Measurements from ENCODE around the gene DSE. TPM values are rescaled to one million over a fixed set of nuclear protein-coding genes. Genes with fewer than 3 reads are reported as not detected.

Gene DSE
- total RNA-seq, 2 donors from 2014 or later = 8.5 to 15.1 TPM

GRCh38 chr6:116436586-116436985 is 65.8 kb downstream of the DSE start:
- H3K4me3 Mint-ChIP-seq = no peak overlapping the region
- H3K4me1 Mint-ChIP-seq (ENCODE audit: low read depth) = no peaks in the 10 kb centered on the region
- no peaks in the 10 kb centered on the region for H3K36me3 Mint-ChIP-seq (ENCODE audit: insufficient read depth in 2 of 2)
- H3K9me3 Mint-ChIP-seq = no peaks in the 10 kb centered on the region
- DNase-seq (no peak), ATAC-seq (replicated peaks in 1 of 2) (no peak)
- H3K27ac Mint-ChIP-seq = no peak overlapping the region
- H3K27me3 Mint-ChIP-seq (ENCODE audit: low read depth) = no peaks in the 10 kb centered on the region

DNA sequence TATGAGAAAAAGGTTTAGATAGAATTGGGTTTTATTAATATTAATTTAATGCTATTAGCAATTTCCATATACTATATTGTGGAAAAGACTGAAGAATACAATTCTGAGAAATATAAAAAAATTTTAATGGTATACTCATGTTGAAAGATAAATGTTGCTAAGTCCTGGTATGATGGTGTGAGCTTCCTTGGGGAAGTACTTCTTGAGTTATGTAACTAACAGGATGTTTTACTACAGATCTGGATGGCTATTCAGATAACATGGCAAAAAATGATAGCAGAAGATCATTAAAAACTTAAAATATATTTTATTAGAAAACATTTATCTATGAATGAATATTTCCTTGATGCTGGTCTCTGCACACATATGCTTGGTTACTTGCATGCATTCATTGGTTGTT is 66.9 kb downstream of the DSE start:
- ATAC-seq (replicated peaks in 1 of 2) (no peak), DNase-seq (no peak)
- no peaks in the 10 kb centered on the region for H3K4me1 Mint-ChIP-seq (ENCODE audit: low read depth)
- peaks cover 8% of the 10 kb centered on the region for H3K27me3 Mint-ChIP-seq (ENCODE audit: low read depth)
- H3K4me3 Mint-ChIP-seq = no peak overlapping the region
- H3K9me3 Mint-ChIP-seq = no peaks in the 10 kb centered on the region
- H3K36me3 Mint-ChIP-seq (ENCODE audit: insufficient read depth in 2 of 2) = no peaks in the 10 kb centered on the region
- no peak overlapping the region for H3K27ac Mint-ChIP-seq

DNA sequence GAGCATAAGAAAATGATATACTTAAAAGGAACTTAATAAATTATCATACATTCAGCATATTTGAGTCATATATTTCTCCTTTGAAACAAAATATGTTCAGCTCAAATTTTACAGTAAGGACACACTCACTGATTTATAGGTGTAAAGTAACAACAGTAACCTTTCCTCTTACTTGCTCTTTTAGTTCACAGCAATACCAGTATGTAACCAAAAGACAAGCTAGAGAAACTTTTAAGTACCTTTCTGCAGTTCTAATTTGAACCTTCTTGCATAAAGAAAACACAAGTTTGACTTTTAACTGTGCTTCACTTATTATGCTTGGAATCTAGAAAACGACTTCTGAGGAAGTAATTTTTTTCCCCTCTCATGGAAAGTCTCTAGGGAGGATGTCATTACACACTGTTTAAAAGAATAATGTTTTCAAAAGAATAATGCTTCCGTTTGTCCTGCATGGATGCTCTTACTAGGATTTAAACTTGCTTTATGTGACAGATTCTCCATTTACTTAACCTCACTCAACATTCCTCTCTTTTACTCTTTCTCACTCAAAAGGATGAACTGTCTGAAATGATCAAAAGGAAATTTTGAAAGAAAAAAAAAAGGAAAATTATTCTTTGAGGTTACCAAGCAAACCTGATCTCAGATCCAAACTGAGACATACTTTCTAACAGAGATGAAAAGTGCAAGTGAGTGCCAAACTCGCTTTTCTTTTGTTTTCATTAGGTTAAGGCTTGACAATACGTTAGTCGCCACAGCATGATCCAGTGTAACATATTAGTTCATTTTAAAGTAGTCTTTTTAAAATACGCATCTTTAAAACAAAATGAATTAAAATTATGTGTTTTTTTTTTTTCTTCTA is 68.1 kb downstream of the DSE start:
- Mint-ChIP-seq H3K4me3 (no peak overlapping the region), H3K27ac (no peak overlapping the region), H3K36me3 (ENCODE audit: insufficient read depth in 2 of 2) (no peaks in the 10 kb centered on the region), H3K4me1 (ENCODE audit: low read depth) (no peaks in the 10 kb centered on the region), H3K9me3 (no peaks in the 10 kb centered on the region), H3K27me3 (ENCODE audit: low read depth) (peaks cover 8% of the 10 kb centered on the region)
- DNase-seq (no peak), ATAC-seq (replicated peaks in 1 of 2) (no peak)

DNA sequence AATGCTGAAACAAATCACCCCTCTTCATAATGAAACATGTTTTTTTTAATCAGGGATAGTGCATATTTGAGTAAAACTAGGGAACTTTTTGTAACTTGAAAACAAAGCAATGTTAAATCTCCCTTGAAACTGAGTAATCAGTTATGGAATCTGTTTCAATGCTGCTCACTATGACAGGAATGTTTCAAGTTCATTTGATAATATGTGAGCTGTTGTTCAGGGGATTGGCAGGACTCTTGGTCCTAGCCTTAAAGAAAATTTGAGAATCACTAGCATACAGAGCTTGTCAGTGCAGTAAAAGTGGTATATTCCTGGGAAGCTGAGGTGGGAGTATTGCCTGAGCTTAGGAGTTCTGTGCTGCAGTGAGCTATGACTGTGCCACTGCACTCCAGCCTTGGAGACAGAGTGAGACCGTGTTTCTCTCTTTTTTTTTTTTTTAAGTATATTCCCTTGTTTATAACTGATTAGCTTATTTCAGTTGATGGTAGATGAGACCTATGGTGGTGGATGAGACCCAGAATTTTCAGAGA is 68.8 kb downstream of the DSE start:
- DNase-seq (no peak), ATAC-seq (replicated peaks in 1 of 2) (peak in 1 of 2 donors; percentile 42)
- Mint-ChIP-seq H3K27me3 (ENCODE audit: low read depth) (peaks cover 8% of the 10 kb centered on the region), H3K4me3 (no peak overlapping the region), H3K4me1 (ENCODE audit: low read depth) (no peaks in the 10 kb centered on the region), H3K9me3 (no peaks in the 10 kb centered on the region), H3K27ac (no peak overlapping the region), H3K36me3 (ENCODE audit: insufficient read depth in 2 of 2) (no peaks in the 10 kb centered on the region)

GRCh38 chr6:116443105-116443504 is 72.4 kb downstream of the DSE start:
- Mint-ChIP-seq H3K27ac (no peak overlapping the region), H3K27me3 (ENCODE audit: low read depth) (peaks cover 14% of the 10 kb centered on the region), H3K9me3 (no peaks in the 10 kb centered on the region), H3K4me3 (no peak overlapping the region), H3K36me3 (ENCODE audit: insufficient read depth in 2 of 2) (no peaks in the 10 kb centered on the region), H3K4me1 (ENCODE audit: low read depth) (peaks cover 6% of the 10 kb centered on the region)
- no peak for DNase-seq
- ATAC-seq (replicated peaks in 1 of 2) = no peak

GRCh38 chr6:116444092-116444491 is 73.3 kb downstream of the DSE start:
- no peaks in the 10 kb centered on the region for H3K36me3 Mint-ChIP-seq (ENCODE audit: insufficient read depth in 2 of 2)
- no peaks in the 10 kb centered on the region for H3K9me3 Mint-ChIP-seq
- H3K4me1 Mint-ChIP-seq (ENCODE audit: low read depth) = peaks cover 6% of the 10 kb centered on the region
- no peak overlapping the region for H3K27ac Mint-ChIP-seq
- no peak overlapping the region for H3K4me3 Mint-ChIP-seq
- peaks cover 18% of the 10 kb centered on the region for H3K27me3 Mint-ChIP-seq (ENCODE audit: low read depth)
- ATAC-seq (replicated peaks in 1 of 2) (peak; percentile 53 to 59), DNase-seq (no peak)

- DNase-seq (no peak), ATAC-seq (replicated peaks in 1 of 2) (no peak)
- Mint-ChIP-seq H3K9me3 (no peaks in the 10 kb centered on the region), H3K36me3 (ENCODE audit: insufficient read depth in 2 of 2) (no peaks in the 10 kb centered on the region), H3K4me3 (no peak overlapping the region), H3K27me3 (ENCODE audit: low read depth) (peaks cover 22% of the 10 kb centered on the region), H3K27ac (no peak overlapping the region), H3K4me1 (ENCODE audit: low read depth) (peaks cover 6% of the 10 kb centered on the region)
Measured at GRCh38 chr6:116444575-116444974, 73.8 kb downstream of the DSE start.

- no peak for DNase-seq
- Mint-ChIP-seq H3K4me1 (ENCODE audit: low read depth) (peaks cover 9% of the 10 kb centered on the region), H3K36me3 (ENCODE audit: insufficient read depth in 2 of 2) (no peaks in the 10 kb centered on the region), H3K27me3 (ENCODE audit: low read depth) (peaks cover 28% of the 10 kb centered on the region), H3K27ac (no peak overlapping the region), H3K9me3 (no peaks in the 10 kb centered on the region), H3K4me3 (no peak overlapping the region)
- ATAC-seq (replicated peaks in 1 of 2) = no peak
Measured at GRCh38 chr6:116445102-116445501, 74.4 kb downstream of the DSE start.

DNA sequence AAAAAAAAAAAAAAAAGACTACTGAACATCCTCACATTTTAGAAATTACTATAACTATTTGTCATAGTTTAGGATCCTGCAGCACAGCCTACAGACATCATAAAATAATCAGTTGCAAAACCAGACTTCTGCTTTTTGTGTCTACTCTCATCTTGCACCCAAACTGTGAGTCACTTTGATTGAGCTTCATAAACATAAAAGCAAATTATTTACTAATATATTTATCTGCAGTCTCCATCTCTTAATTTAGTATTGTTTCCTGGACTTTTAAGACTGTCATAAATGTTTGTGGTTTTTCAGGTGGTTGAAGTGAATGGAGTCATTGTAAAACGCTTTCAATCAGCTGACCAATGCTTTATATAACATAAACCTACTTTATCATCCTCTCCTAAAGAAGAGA is 75.7 kb downstream of the DSE start:
- no peak overlapping the region for H3K27ac Mint-ChIP-seq
- H3K4me1 Mint-ChIP-seq (ENCODE audit: low read depth) = peaks cover 22% of the 10 kb centered on the region
- H3K27me3 Mint-ChIP-seq (ENCODE audit: low read depth) = peaks cover 31% of the 10 kb centered on the region
- no peaks in the 10 kb centered on the region for H3K36me3 Mint-ChIP-seq (ENCODE audit: insufficient read depth in 2 of 2)
- no peak overlapping the region for H3K4me3 Mint-ChIP-seq
- peak in 1 of 2 donors; percentile 5 for ATAC-seq (replicated peaks in 1 of 2)
- H3K9me3 Mint-ChIP-seq = no peaks in the 10 kb centered on the region
- DNase-seq = no peak

GRCh38 chr6:116447052-116447451 is 76.3 kb downstream of the DSE start:
- no peak overlapping the region for H3K4me3 Mint-ChIP-seq
- no peak overlapping the region for H3K27ac Mint-ChIP-seq
- H3K27me3 Mint-ChIP-seq (ENCODE audit: low read depth) = peaks cover 28% of the 10 kb centered on the region
- DNase-seq = no peak
- H3K9me3 Mint-ChIP-seq = no peaks in the 10 kb centered on the region
- no peak for ATAC-seq (replicated peaks in 1 of 2)
- peaks cover 24% of the 10 kb centered on the region for H3K4me1 Mint-ChIP-seq (ENCODE audit: low read depth)
- no peaks in the 10 kb centered on the region for H3K36me3 Mint-ChIP-seq (ENCODE audit: insufficient read depth in 2 of 2)

GRCh38 chr6:116447496-116448011 is 76.8 kb downstream of the DSE start:
- ATAC-seq (replicated peaks in 1 of 2) (peak; percentile 56 to 74), DNase-seq (no peak)
- Mint-ChIP-seq H3K36me3 (ENCODE audit: insufficient read depth in 2 of 2) (no peaks in the 10 kb centered on the region), H3K4me3 (peak overlapping the region in 1 of 2 donors; percentile 13), H3K4me1 (ENCODE audit: low read depth) (peaks cover 24% of the 10 kb centered on the region), H3K27me3 (ENCODE audit: low read depth) (peaks cover 23% of the 10 kb centered on the region), H3K9me3 (no peaks in the 10 kb centered on the region), H3K27ac (no peak overlapping the region)

DNA sequence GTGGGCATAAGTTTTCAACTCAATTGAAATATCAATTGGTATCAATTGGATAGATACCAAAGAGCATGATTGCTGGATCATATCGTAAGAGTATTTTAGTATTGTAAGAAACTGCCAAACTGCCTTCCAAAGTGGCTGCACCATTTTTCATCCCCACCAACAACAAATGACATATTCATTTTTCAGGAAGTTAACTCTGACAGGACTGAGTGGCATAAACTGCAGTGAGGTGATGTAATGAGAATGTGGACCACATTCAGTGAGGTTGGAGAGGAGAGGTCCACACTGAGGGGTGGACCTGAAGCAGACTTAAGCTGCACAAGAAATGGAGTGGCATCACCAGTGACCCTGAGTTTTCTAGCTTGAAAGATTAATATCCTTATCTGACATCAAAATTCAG is 78.8 kb downstream of the DSE start:
- no peaks in the 10 kb centered on the region for H3K36me3 Mint-ChIP-seq (ENCODE audit: insufficient read depth in 2 of 2)
- H3K9me3 Mint-ChIP-seq = no peaks in the 10 kb centered on the region
- no peak overlapping the region for H3K4me3 Mint-ChIP-seq
- H3K4me1 Mint-ChIP-seq (ENCODE audit: low read depth) = peaks cover 24% of the 10 kb centered on the region
- H3K27me3 Mint-ChIP-seq (ENCODE audit: low read depth) = peaks cover 36% of the 10 kb centered on the region
- ATAC-seq (replicated peaks in 1 of 2) (no peak), DNase-seq (no peak)
- H3K27ac Mint-ChIP-seq = no peak overlapping the region

DNA sequence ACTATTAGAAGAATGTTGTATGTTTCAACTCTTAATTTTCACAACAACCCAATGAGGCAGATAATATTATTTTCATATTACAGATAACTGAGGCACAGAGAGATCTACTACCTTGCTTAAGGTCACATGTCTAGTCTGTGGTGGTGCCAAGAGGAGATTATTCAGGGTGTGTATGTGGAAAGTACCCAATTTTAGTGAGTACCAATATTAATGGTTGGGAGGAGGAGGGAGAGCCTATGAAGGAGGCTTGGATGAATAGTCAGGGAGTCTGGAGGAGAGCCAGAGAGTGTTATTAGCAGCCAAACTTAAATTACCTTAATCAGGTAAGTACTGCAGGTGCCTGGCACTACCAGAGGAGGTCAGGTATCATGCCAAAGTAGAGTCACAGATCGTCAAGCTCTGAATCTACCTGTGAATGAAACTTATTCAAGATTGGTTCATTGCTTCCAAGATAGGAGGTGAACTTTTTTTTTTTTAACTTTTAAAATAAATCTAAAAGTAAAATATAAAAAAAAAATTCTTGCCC is 79.5 kb downstream of the DSE start:
- ATAC-seq (replicated peaks in 1 of 2) (no peak), DNase-seq (no peak)
- Mint-ChIP-seq H3K9me3 (no peaks in the 10 kb centered on the region), H3K27me3 (ENCODE audit: low read depth) (peaks cover 36% of the 10 kb centered on the region), H3K27ac (peak overlapping the region; percentile 29), H3K4me1 (ENCODE audit: low read depth) (peaks cover 24% of the 10 kb centered on the region), H3K36me3 (ENCODE audit: insufficient read depth in 2 of 2) (no peaks in the 10 kb centered on the region), H3K4me3 (no peak overlapping the region)
